HG03354 (cell line): ENCODE data around the gene ABCC11.
A peak's percentile ranks its signal among the peaks of the same experiment; 100 is the strongest.
"Not testable (repeated sequence)": the region's sequence is repeated elsewhere in the genome, so short reads cannot be mapped to it uniquely, and the experiment has no call there.

Experiments
- ATAC-seq: cut with Tn5 transposase; IDR thresholded peaks from one replicate; pipeline ENCODE4 v1.9.1; 2021; ENCODE audit warnings: mild to moderate bottlenecking; ENCODE audit not compliant: unreplicated experiment, poor library complexity, severe bottlenecking

ABCC11 gene

DNA sequence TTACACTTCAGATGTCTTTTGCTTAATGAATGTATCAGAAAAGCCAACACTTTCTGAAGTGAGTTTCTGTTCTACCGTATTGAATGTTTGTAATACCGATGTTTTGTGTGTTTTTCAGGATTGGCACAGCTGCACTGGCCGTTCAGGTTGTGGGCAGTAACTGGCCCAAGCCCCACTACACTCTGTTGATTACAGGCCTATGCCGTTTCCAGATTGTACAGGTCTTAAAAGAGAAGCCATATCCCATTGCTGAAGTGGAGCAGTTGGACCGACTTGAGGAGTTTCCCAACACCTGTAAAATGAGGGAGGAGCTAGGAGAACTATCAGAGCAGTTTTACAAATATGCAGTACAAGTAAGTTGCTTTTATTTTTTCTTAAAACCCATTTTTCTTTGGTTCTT lies 4.7 kb upstream of the ABCC11 start:
- ATAC-seq = no peak

GRCh38 chr16:48250520-48251278 lies 3.4 kb upstream of the ABCC11 start:
- ATAC-seq = no peak

GRCh38 chr16:48246066-48246465 lies 1.3 kb downstream of the ABCC11 start:
- ATAC-seq = no peak

DNA sequence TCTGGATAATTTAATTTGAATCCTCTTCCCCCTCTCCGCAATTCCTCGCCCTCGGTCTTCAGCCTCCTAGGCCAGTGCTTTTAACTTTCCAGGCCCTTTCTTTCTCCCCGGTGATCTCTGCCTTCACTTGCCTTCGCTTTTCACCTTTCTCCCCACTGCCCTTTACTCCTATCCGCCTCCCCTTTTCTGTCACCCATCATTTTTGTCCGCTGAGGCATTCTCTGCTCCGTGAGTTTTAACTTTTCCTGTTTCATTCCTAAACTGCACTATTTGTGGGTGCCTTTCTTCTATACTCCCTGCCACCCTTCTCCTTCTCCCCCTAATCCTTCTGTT lies 2.5 kb downstream of the ABCC11 start:
- no peak for ATAC-seq

DNA sequence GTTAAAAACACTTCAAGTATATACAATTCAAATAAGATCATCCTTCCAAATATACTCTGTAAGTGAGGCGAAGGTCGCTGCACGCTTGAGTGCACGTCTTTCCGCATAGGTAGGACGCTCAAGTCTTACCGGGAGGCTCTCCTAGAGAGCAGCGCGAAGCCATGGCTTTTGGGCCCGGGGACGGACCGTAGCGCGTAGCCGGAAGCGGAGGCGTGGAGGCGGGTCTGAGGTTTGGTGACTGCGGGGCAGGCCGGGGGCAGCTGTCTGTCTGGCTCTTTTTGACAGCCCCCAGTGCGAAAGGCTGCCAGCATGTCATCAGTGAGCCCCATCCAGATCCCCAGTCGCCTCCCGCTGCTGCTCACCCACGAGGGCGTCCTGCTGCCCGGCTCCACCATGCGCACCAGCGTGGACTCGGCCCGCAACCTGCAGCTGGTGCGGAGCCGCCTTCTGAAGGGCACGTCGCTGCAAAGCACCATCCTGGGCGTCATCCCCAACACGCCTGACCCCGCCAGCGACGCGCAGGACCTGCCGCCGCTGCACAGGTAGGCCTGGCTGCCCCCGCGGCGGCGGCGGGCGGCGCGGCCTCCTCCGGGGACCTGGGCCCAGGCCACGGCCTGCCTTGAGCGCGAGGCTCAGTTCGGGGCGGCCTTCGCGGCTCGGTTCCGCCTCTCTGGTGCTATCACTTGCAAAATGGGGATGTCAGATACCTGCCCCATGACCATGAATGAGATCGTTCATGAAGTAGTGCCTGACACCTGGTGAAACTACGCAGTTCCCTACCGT lies 3.1 kb downstream of the ABCC11 start, which contains the start of gene LONP2:
TSS of gene LONP2 (plus strand) at position 221 of the 783 bp plus-strand sequence. CDS start at position 310, 89 bp downstream.
- peak; percentile 95 for ATAC-seq

DNA sequence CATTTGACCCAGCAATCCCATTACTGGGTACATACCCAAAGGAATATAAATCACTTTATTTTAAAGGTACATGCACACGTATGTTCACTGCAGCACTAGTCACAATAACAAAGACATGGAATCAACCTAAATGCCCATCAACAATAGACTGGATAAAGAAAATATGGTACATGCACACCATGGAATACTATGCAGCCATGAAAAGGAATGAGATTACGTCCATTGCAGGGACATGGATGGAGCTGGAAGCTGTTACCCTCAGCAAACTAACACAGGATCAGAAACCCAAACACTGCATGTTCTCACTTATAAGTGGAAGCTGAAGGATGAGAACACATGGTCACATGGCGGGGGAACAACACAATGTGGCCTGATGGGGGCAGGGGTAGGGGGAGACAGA lies 7.2 kb downstream of the ABCC11 start:
- ATAC-seq = not testable (repeated sequence)

DNA sequence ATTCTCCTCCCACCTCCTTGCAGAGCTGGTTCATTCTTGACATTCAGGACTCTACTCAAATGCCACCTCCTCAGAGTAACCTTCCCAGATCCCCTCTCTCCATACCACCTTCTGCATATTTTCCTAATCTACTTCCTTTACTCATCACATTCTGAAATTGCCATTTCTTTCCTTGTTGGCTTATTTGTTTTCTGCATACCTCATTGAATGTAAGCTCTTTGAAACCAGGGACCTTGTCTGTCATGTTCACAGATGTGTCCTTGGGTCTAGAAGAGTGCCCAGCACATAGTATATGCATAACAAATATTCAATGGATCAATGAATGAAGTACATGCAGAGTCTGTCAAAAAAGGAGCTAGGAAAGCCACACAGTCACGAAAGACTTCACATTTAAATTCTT lies 11.1 kb downstream of the ABCC11 start:
- ATAC-seq = no peak

- ATAC-seq = no peak
Measured at GRCh38 chr16:48235556-48236136, 11.7 kb downstream of the ABCC11 start.

- ATAC-seq = no peak
Measured at GRCh38 chr16:48235058-48235555, 12.2 kb downstream of the ABCC11 start.

GRCh38 chr16:48234630-48235029 lies 12.7 kb downstream of the ABCC11 start:
- no peak for ATAC-seq

DNA sequence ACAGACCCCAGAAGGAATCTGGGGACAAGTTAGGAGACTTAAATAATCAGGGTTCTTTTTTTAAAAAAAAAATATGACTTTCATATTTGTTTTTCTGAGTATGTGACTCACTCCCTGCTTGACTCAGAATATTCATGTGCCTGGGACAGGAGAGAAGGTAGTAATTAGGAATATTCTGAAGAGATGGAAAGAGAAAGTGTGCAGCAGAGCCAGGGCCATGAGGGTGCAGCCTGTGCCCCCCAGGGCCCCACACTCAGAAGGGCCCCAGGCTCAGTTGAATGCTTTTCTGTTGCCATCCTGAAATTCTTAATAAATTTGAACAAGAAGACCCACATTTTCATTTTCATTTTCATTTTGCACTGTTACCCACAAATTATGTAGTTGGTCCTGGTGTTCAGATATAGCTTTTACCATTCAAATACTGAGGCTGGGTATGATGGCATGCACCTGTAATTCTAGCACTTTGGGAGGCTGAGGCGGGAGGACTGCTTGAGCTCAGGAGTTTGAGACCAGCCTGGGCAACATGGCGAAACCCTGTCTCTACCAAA lies 14.8 kb downstream of the ABCC11 start:
- no peak for ATAC-seq

GRCh38 chr16:48231727-48232492 lies 15.4 kb downstream of the ABCC11 start:
- ATAC-seq = peak; percentile 73

GRCh38 chr16:48225456-48225855 lies 21.9 kb downstream of the ABCC11 start:
- no peak for ATAC-seq

DNA sequence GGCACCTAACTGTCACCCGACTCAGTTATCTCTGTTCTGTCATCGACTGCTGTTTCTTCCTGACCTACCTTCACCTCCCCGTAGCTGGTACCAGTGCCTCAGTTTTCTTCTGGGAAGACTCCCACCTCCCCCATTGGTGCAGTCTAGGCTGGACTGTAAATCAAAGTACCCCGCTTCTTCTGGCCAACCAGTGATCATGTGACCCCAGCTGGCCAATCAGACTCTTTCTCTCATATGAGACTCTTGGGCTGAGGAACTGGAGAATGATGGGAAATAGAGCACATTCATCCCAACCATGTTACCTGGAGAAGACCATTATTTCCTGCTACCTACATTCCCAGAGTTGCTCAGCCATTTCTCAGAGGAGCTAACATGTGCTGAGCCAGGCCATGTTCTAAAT lies 23.8 kb downstream of the ABCC11 start:
- ATAC-seq = no peak

- ATAC-seq = no peak
Measured at GRCh38 chr16:48220891-48221290, 26.4 kb downstream of the ABCC11 start.

DNA sequence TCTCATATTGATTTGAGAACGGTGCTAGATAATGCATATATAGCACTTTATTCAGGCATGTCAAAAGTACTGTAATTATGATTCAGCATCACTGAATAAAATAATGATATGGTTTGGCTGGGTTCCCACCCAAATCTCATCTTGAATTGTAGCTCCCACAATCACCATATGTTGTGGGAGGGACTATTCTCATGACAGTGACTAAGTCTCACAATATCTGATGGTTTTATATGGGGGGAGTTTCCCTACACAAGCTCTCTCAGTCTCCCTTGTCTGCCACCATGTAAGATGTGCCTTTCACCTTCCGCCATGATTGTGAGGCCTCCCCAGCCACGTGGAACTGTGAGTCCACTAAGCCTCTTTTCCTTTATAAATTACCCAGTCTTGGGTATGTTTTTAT lies 28.9 kb downstream of the ABCC11 start:
- ATAC-seq = no peak

- no peak for ATAC-seq
Measured at GRCh38 chr16:48217708-48218107, 29.6 kb downstream of the ABCC11 start.

DNA sequence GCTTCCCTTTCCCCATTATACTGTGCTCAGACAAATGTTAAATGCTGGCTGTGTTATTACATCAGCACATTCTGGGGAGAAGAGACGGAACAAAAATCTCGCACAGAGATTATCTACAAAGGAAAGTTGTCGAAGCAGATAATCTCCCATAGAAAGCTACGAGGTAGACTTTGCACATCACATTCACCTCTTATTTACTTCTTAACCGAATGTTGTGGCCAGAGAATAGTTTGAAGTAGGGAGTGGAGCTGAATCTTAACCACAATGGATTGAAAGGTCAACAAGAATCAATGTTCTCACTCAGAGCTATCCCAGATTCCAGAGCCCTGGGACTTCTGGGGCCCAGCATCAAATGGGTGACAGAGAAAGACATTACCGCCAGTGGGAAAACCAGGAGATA lies 31.6 kb downstream of the ABCC11 start:
- no peak for ATAC-seq

DNA sequence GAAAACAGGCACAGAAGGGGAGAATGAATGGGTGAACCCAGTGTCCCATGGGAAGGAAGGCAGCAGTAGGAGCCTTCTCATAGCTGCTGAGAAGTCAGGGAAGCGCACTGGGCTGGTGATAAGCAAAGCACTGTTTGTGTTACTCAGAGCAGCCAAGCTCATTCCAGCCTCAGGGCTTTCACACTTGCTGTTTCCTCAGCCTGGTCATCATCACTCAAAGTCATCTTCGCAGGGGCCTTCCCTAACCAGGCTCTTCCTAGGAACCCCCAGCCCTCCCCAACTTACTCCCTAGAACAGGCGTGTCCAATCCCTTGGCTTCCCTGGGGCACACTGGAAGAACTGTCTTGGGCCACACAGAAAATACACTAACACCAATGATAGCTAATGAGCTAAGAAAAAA lies 35.3 kb downstream of the ABCC11 start:
- ATAC-seq = no peak

DNA sequence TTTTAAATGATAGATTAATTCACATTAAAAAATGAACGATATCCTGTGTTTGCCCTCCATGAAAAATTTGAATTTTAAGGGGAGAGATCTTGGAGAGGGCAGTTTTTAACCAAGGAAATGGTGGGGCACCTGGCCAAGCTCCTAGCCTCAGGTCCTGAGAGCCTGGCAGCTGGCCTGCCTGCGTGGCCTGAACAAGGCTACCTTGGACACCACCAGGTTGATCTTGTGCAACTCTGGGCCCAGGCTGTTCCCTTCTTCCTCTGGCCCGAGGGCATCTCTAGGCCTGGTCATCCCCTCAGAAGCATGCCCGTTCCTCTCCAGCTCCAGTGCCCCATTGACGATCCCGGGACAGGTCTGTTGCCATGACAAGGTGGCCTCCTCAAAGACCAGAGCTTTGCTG lies 36.6 kb downstream of the ABCC11 start:
- no peak for ATAC-seq
